ENCODE results near the gene MDM1.
A peak's percentile ranks its signal among the peaks of the same experiment; 100 is the strongest.

Gene MDM1

GRCh38 chr12:68354977-68355541 is 22.9 kb upstream of the MDM1 start:
- no peak for DNase-seq

GRCh38 chr12:68352067-68352466 is 19.9 kb upstream of the MDM1 start:
- DNase-seq: no peak

GRCh38 chr12:68350753-68351152 is 18.6 kb upstream of the MDM1 start:
- DNase-seq: no peak

GRCh38 chr12:68349921-68350606 is 17.9 kb upstream of the MDM1 start:
- DNase-seq: peak; percentile 99

GRCh38 chr12:68349220-68349621 is 17.1 kb upstream of the MDM1 start:
- peak; percentile 80 for DNase-seq

GRCh38 chr12:68348419-68348818 is 16.3 kb upstream of the MDM1 start:
- DNase-seq: no peak

- no peak for DNase-seq
Measured at GRCh38 chr12:68345763-68346162, 13.6 kb upstream of the MDM1 start.

GRCh38 chr12:68344126-68344525 is 12.0 kb upstream of the MDM1 start:
- no peak for DNase-seq

- DNase-seq: peak; percentile 92
Measured at GRCh38 chr12:68342966-68343365, 10.8 kb upstream of the MDM1 start.

GRCh38 chr12:68341822-68342221 is 9.7 kb upstream of the MDM1 start:
- DNase-seq: no peak

GRCh38 chr12:68340404-68341270 is 8.5 kb upstream of the MDM1 start:
- no peak for DNase-seq

- DNase-seq: peak; percentile 78
Measured at GRCh38 chr12:68336889-68337303, 4.7 kb upstream of the MDM1 start.

- DNase-seq: no peak
Measured at GRCh38 chr12:68335462-68335861, 3.3 kb upstream of the MDM1 start.

- no peak for DNase-seq
Measured at GRCh38 chr12:68334132-68334531, 2.0 kb upstream of the MDM1 start.

GRCh38 chr12:68332728-68333630 is 817 bp upstream of the MDM1 start:
- DNase-seq: no peak

GRCh38 chr12:68331500-68331868 is 678 bp downstream of the MDM1 start:
- DNase-seq: no peak

GRCh38 chr12:68327896-68328295 is 4.3 kb downstream of the MDM1 start:
- peak; percentile 53 for DNase-seq

- no peak for DNase-seq
Measured at GRCh38 chr12:68326716-68327115, 5.4 kb downstream of the MDM1 start.

- DNase-seq: no peak
Measured at GRCh38 chr12:68325966-68326365, 6.2 kb downstream of the MDM1 start.

GRCh38 chr12:68324531-68324930 is 7.6 kb downstream of the MDM1 start:
- DNase-seq: no peak

GRCh38 chr12:68321140-68321539 is 11.0 kb downstream of the MDM1 start:
- no peak for DNase-seq

GRCh38 chr12:68319988-68320623 is 12.1 kb downstream of the MDM1 start:
- no peak for DNase-seq
